OCI-LY1 (cell line): Measurements from ENCODE around the gene PDIA3.

Experiments used
- H2AFZ ChIP-seq: fragments of 200-600 bp; sonication (generic), shearing (Covaris generic); 2 replicates; pipeline ENCODE4 v1.6.0; 2014; ENCODE audit warnings: antibody characterized with exemption, mild to moderate bottlenecking, low read length
- H3F3A ChIP-seq: fragments of 200-600 bp; sonication (generic), shearing (Covaris generic); 2 replicates; pipeline ENCODE4 v1.6.0; 2014; ENCODE audit warnings: mild to moderate bottlenecking, antibody characterized with exemption, low read length, moderate library complexity; ENCODE audit not compliant: insufficient read depth
- H3K27ac ChIP-seq: fragments of 200-600 bp; sonication (generic); 2 replicates; pipeline ENCODE4 v1.5.1; 2014; ENCODE audit warnings: low read length, mixed run types, mild to moderate bottlenecking, low read depth; ENCODE audit not compliant: poor library complexity, severe bottlenecking
- H3K27me3 ChIP-seq: fragments of 200-600 bp; sonication (generic); 2 replicates; pipeline ENCODE4 v1.6.0; 2014; ENCODE audit warnings: antibody characterized with exemption, mild to moderate bottlenecking, low read length, moderate library complexity; ENCODE audit not compliant: insufficient read depth
- H3K36me3 ChIP-seq: fragments of 200-600 bp; sonication (generic); 2 replicates; pipeline ENCODE4 v1.6.1; 2014; ENCODE audit warnings: mild to moderate bottlenecking, antibody characterized with exemption, low read length, moderate library complexity, mixed read lengths; ENCODE audit not compliant: insufficient read depth
- H3K4me1 ChIP-seq: fragments of 200-600 bp; sonication (generic); 2 replicates; pipeline ENCODE4 v1.5.1; 2014; ENCODE audit warnings: mild to moderate bottlenecking, low read length, moderate library complexity; ENCODE audit not compliant: insufficient read depth, severe bottlenecking
- H3K4me2 ChIP-seq: fragments of 200-600 bp; sonication (generic), shearing (Covaris generic); 2 replicates; pipeline ENCODE4 v1.6.1; 2014; ENCODE audit warnings: low read length
- H3K4me3 ChIP-seq: fragments of 200-600 bp; sonication (generic); 2 replicates; pipeline ENCODE4 v1.5.1; 2014; ENCODE audit warnings: low read length, low read depth, mild to moderate bottlenecking, mixed read lengths; ENCODE audit not compliant: poor library complexity, severe bottlenecking
- H3K79me2 ChIP-seq: fragments of 200-600 bp; shearing (Covaris generic); 2 replicates; pipeline ENCODE4 v1.6.1; 2016; ENCODE audit warnings: mixed run types, low read length, mixed read lengths; ENCODE audit not compliant: insufficient read depth
- H3K9ac ChIP-seq: fragments of 200-600 bp; sonication (generic), shearing (Covaris generic); 2 replicates; pipeline ENCODE4 v1.6.1; 2014; ENCODE audit warnings: mild to moderate bottlenecking, low read length, mixed read lengths
- H3K9me2 ChIP-seq: fragments of 200-600 bp; sonication (generic), shearing (Covaris generic); 2 replicates; pipeline ENCODE4 v1.6.1; 2014; ENCODE audit warnings: low read depth, mild to moderate bottlenecking, low read length, mixed read lengths
- H3K9me3 ChIP-seq: fragments of 200-600 bp; shearing (Covaris generic); 2 replicates; pipeline ENCODE4 v1.6.1; 2014; ENCODE audit warnings: low read length, mixed read lengths
- H4K20me1 ChIP-seq: fragments of 200-600 bp; sonication (generic), shearing (Covaris generic); 2 replicates; pipeline ENCODE4 v1.6.0; 2016; ENCODE audit warnings: mild to moderate bottlenecking, low read length; ENCODE audit not compliant: insufficient read depth
- EZH2 ChIP-seq: fragments of 200-600 bp; sonication (generic), shearing (Covaris generic); IDR thresholded peaks from 2 replicates; pipeline ENCODE4 v1.8.0; 2017; ENCODE audit warnings: borderline replicate concordance, mixed run types, mild to moderate bottlenecking, antibody characterized with exemption, low read length, moderate library complexity, mixed read lengths
- TF ChIP-seq, protein P1 (sequence below): fragments of 200-600 bp; sonication (generic), shearing (Covaris generic); IDR thresholded peaks from 2 replicates; pipeline ENCODE4 v1.5.1; 2017; ENCODE audit warnings: mild to moderate bottlenecking, antibody characterized with exemption, low read length, moderate library complexity, mixed read lengths

PDIA3 gene

DNA sequence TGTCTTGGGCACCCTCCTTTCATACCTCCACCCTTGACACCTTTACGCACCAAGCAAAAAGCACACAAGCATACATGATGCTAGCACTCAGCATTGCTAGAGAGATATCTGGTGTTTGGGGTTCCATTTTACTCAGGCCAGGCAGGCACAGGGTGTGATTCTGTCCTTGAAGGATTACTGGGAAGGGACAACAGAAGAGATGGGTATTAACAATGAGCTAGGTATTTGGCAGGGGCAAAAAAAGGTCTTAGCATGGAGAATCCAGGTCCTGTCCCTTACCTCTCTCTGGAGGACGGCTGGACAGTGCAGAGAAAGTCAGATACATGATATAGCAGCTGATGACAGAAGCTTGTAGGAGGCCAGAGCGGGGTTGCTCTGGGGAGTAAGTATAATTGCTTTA lies 50.3 kb downstream of the PDIA3 start:
- peaks cover 23% of the 10 kb centered on the region for H3K79me2 ChIP-seq
- H4K20me1 ChIP-seq, result no peaks in the 10 kb centered on the region
- no peaks in the 10 kb centered on the region for H3K27me3 ChIP-seq
- H3K9ac ChIP-seq, result no peak overlapping the region
- peaks cover 17% of the 10 kb centered on the region for H3F3A ChIP-seq
- no peak overlapping the region for H3K4me2 ChIP-seq
- H3K4me3 ChIP-seq, result no peak overlapping the region
- H3K9me3 ChIP-seq, result no peaks in the 10 kb centered on the region
- H2AFZ ChIP-seq, result no peak overlapping the region
- H3K36me3 ChIP-seq, result peaks cover 58% of the 10 kb centered on the region
- peaks cover 78% of the 10 kb centered on the region for H3K4me1 ChIP-seq
- peak overlapping the region; percentile 98 for H3K27ac ChIP-seq
- H3K9me2 ChIP-seq, result no peaks in the 10 kb centered on the region
- TF ChIP-seq, protein P1, sequence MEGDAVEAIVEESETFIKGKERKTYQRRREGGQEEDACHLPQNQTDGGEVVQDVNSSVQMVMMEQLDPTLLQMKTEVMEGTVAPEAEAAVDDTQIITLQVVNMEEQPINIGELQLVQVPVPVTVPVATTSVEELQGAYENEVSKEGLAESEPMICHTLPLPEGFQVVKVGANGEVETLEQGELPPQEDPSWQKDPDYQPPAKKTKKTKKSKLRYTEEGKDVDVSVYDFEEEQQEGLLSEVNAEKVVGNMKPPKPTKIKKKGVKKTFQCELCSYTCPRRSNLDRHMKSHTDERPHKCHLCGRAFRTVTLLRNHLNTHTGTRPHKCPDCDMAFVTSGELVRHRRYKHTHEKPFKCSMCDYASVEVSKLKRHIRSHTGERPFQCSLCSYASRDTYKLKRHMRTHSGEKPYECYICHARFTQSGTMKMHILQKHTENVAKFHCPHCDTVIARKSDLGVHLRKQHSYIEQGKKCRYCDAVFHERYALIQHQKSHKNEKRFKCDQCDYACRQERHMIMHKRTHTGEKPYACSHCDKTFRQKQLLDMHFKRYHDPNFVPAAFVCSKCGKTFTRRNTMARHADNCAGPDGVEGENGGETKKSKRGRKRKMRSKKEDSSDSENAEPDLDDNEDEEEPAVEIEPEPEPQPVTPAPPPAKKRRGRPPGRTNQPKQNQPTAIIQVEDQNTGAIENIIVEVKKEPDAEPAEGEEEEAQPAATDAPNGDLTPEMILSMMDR, result no peak
- no peak for TF ChIP-seq EZH2

DNA sequence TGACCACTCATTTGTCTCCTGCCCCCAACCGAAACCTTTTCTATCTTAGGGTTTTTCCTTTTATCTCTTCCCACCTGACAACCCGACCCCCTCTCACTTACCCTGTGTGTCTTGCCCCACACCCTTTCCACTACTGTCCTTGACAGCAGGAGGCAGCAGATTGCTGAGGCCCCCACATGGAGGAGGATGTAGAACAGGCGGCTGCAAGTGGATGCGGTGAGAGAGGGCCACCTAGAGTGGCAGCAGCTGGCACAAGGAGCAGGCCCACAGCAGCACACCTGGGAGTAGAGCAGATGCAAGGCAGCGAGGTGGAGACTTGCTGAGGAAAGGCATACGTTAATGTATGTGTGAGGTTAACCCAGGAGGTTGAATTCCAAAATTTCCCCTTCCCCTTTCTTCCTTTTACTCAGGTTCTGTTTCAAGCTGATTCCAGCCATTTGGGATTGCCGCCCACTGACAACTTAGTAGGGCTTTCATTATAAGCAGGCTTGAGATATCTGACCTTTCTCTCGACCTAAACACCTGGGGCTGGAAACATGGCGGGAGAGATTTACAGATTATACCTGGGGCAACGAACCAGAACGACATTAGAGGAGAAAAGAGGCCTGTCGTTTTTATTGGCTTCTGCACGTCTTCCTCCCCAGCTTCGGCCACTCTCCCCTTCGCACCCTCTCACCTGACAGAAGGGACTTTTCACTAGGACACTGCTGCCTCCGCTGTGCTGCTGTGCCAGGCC lies 53.1 kb downstream of the PDIA3 start:
- H3K36me3 ChIP-seq, result peaks cover 61% of the 10 kb centered on the region
- TF ChIP-seq EZH2, result no peak
- TF ChIP-seq, protein P1, result peak; percentile 71
- H3K9me2 ChIP-seq, result no peaks in the 10 kb centered on the region
- peak overlapping the region; percentile 95 for H3K4me3 ChIP-seq
- H2AFZ ChIP-seq, result no peak overlapping the region
- H3K27ac ChIP-seq, result peak overlapping the region; percentile 98
- H3K4me1 ChIP-seq, result peaks cover 78% of the 10 kb centered on the region
- peaks cover 16% of the 10 kb centered on the region for H3K79me2 ChIP-seq
- no peaks in the 10 kb centered on the region for H3K9me3 ChIP-seq
- peaks cover 17% of the 10 kb centered on the region for H3F3A ChIP-seq
- H3K27me3 ChIP-seq, result no peaks in the 10 kb centered on the region
- H4K20me1 ChIP-seq, result no peaks in the 10 kb centered on the region
- peak overlapping the region; percentile 95 for H3K9ac ChIP-seq
- peak overlapping the region; percentile 80 for H3K4me2 ChIP-seq

DNA sequence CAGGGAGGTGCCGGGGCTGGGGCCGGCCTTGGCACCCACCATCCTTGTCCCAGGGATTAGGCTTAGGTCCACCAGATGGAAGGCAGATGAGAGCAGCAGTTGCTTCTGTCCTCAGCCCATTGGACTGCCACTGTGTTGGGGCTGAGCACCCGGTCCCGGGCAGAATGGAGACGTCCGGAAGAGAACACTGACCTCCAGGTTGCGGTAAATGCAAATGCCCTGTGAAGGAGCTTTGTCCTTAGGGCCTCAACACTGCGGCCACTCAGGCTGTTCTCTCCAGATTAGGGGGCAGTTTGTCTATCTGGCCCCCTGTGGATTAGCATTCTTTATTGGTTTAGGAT lies 53.7 kb downstream of the PDIA3 start, which contains the start of gene SERINC4:
SERINC4 (minus strand) TSS at position 276 of the 341 bp plus-strand sequence; CDS start at position 42, 234 bp downstream.
- Histone ChIP-seq H3K9me2 (no peaks in the 10 kb centered on the region), H2AFZ (no peak within 1 kb of the TSS), H4K20me1 (no peaks in the 10 kb centered on the region), H3K79me2 (peaks cover 16% of the 10 kb centered on the region), H3K4me1 (peaks cover 72% of the 10 kb centered on the region), H3K9ac (peak within 1 kb of the TSS; percentile 95), H3K4me3 (peak within 1 kb of the TSS; percentile 95), H3K4me2 (peak within 1 kb of the TSS; percentile 80), H3K36me3 (peaks cover 61% of the 10 kb centered on the region), H3K27ac (peak within 1 kb of the TSS; percentile 98), H3K9me3 (no peaks in the 10 kb centered on the region), H3K27me3 (no peaks in the 10 kb centered on the region), H3F3A (peaks cover 17% of the 10 kb centered on the region)
- TF ChIP-seq, protein P1, result no peak
- TF ChIP-seq EZH2, result no peak
